HL-60 (cell line): ENCODE data around the gene SSBP4.

ENCODE experiments used
- CTCF ChIP-seq: IDR thresholded peaks from one replicate; pipeline ENCODE4 v1.5.1; 2011; ENCODE audit warnings: low read length, control low read depth, inconsistent platforms; ENCODE audit not compliant: insufficient read depth
- POLR2AphosphoS5 ChIP-seq: IDR thresholded peaks from 2 replicates; pipeline ENCODE4 v1.6.1; 2012; ENCODE audit warnings: low read depth

- TF ChIP-seq CTCF: no peak
- TF ChIP-seq POLR2AphosphoS5: no peak
Measured at GRCh38 chr19:18391509-18392075, 27.6 kb upstream of the SSBP4 start.
